Tibial nerve (tissue), 4 donors: ENCODE results near the gene POU3F2. TPM values are rescaled to one million over a fixed set of nuclear protein-coding genes. Genes with fewer than 3 reads are reported as not detected.

Source experiments
- DNase-seq, 2 donors: peaks; one replicate each; pipeline ENCODE4 v3.0.0-alpha.2; 2019; ENCODE audit warnings: low spot score in 2 of 2
- H3K27ac ChIP-seq, 4 donors: fragments of 200-600 bp; sonication (generic) in 3 of 4; one replicate each; pipeline ENCODE4 v1.5.1; 2017 to 2019; ENCODE audit warnings: mild to moderate bottlenecking in 1 of 4
- H3K27me3 ChIP-seq, 2 donors: fragments of 200-600 bp; sonication (generic) in 1 of 2; one replicate each; pipeline versions ENCODE4 v1.5.1 to v1.6.0; 2017 to 2019
- H3K36me3 ChIP-seq, 3 donors: fragments of 200-600 bp; sonication (generic); one replicate each; pipeline ENCODE4 v1.5.1; 2018 to 2019
- H3K4me1 ChIP-seq, 4 donors: fragments of 200-600 bp; sonication (generic) in 3 of 4; one replicate each; pipeline ENCODE4 v1.5.1; 2017 to 2019
- H3K4me3 ChIP-seq, 4 donors: fragments of 200-600 bp; sonication (generic) in 3 of 4; one replicate each; pipeline ENCODE4 v1.5.1; 2017 to 2019; ENCODE audit warnings: mild to moderate bottlenecking in 1 of 4, moderate library complexity in 1 of 4
- H3K9me3 ChIP-seq, 4 donors: fragments of 200-600 bp; sonication (generic) in 3 of 4; one replicate each; pipeline ENCODE4 v1.5.1; 2017 to 2019
- CTCF ChIP-seq, 5 experiments: fragments of 200-600 bp in 3 of 5; fragments of 450-650 bp in 2 of 5; sonication (generic) in 3 of 5; IDR thresholded peaks; one replicate each; pipeline ENCODE4 v1.5.1; 2016 to 2019; ENCODE audit warnings: antibody characterized with exemption in 5 of 5, mild to moderate bottlenecking in 3 of 5, moderate library complexity in 2 of 5
- EP300 ChIP-seq, 2 donors: sonication (generic); formaldehyde crosslinking; IDR thresholded peaks; one replicate each; pipeline ENCODE4 v1.6.1; 2017; ENCODE audit warnings: antibody characterized with exemption in 2 of 2, mild to moderate bottlenecking in 1 of 2
- POLR2A ChIP-seq, 2 donors: fragments of 450-650 bp; IDR thresholded peaks; one replicate each; pipeline ENCODE4 v1.6.1; 2017; ENCODE audit warnings: antibody characterized with exemption in 2 of 2, mild to moderate bottlenecking in 2 of 2, moderate library complexity in 2 of 2
- WGBS, 2 donors: methylation state at CpG; one replicate each; pipeline ENCODE4 v1.1.5; 2018; 5-methylcytosine and 5-hydroxymethylcytosine counted together
- total RNA-seq, 4 donors: library from RNA; depleted of rRNA; stranded (reverse); fragments of >200 nt; gene quantifications; one replicate each; pipeline ENCODE4 v1.1.0, GENCODE V29; 2016

The POU3F2 gene
- total RNA-seq, 4 donors from 2014 or later = 1.8 to 4.4 (median 3.6) TPM

GRCh38 chr6:98848539-98849242 is 14.3 kb downstream of the POU3F2 start:
- no peak for TF ChIP-seq CTCF (IDR thresholded peaks at IDR 0.05)
- no peak for TF ChIP-seq POLR2A (IDR thresholded peaks at IDR 0.05)
- no peak for TF ChIP-seq EP300 (IDR thresholded peaks at IDR 0.05)
- DNase-seq = no peak
- Histone ChIP-seq H3K27me3 (peaks cover 2 to 55% of the 10 kb centered on the region in 2 donors), H3K4me3 (peak overlapping the region in 1 of 4 donors; percentile 11), H3K9me3 (no peaks in the 10 kb centered on the region), H3K27ac (no peak overlapping the region), H3K36me3 (no peaks in the 10 kb centered on the region), H3K4me1 (peaks cover 0 to 37% (median 10%) of the 10 kb centered on the region in 4 donors)
- 53 to 62% methylated on average over 17 to 18 of the region's 18 CpGs for WGBS, 2 donors

GRCh38 chr6:98864497-98864896 is 30.1 kb downstream of the POU3F2 start:
- TF ChIP-seq POLR2A (IDR thresholded peaks at IDR 0.05) = no peak
- no peak for TF ChIP-seq CTCF (IDR thresholded peaks at IDR 0.05)
- TF ChIP-seq EP300 (IDR thresholded peaks at IDR 0.05) = no peak
- 93 to 97% methylated on average over 6 of the region's 6 CpGs for WGBS, 2 donors

GRCh38 chr6:98871057-98871456 is 36.7 kb downstream of the POU3F2 start:
- DNase-seq = no peak
- 41 to 42% methylated on average over 3 of the region's 3 CpGs for WGBS, 2 donors
- Histone ChIP-seq H3K27ac (no peak overlapping the region), H3K27me3 (no peaks in the 10 kb centered on the region), H3K36me3 (peaks cover 0 to 35% (median 0%) of the 10 kb centered on the region in 3 donors), H3K4me1 (no peaks in the 10 kb centered on the region), H3K4me3 (no peak overlapping the region), H3K9me3 (no peaks in the 10 kb centered on the region)
- no peak for TF ChIP-seq POLR2A (IDR thresholded peaks at IDR 0.05)
- TF ChIP-seq EP300 (IDR thresholded peaks at IDR 0.05) = no peak
- TF ChIP-seq CTCF (IDR thresholded peaks at IDR 0.05) = no peak

More at GRCh38 chr6:98864497-98864896, 30.1 kb downstream of the POU3F2 start:
- no peaks in the 10 kb centered on the region for H3K27me3 ChIP-seq
- no peak overlapping the region for H3K27ac ChIP-seq
- no peak overlapping the region for H3K4me3 ChIP-seq
- no peaks in the 10 kb centered on the region for H3K9me3 ChIP-seq
- no peak for DNase-seq
- peaks cover 0 to 10% (median 0%) of the 10 kb centered on the region in 3 donors for H3K36me3 ChIP-seq
- no peaks in the 10 kb centered on the region for H3K4me1 ChIP-seq

- 76 to 81% methylated on average over 3 of the region's 3 CpGs for WGBS, 2 donors
- no peaks in the 10 kb centered on the region for H3K27me3 ChIP-seq
Measured at GRCh38 chr6:98871821-98872220, 37.4 kb downstream of the POU3F2 start.

More at GRCh38 chr6:98871821-98872220, 37.4 kb downstream of the POU3F2 start:
- Histone ChIP-seq H3K27ac (no peak overlapping the region), H3K9me3 (no peaks in the 10 kb centered on the region), H3K4me1 (no peaks in the 10 kb centered on the region), H3K4me3 (no peak overlapping the region), H3K36me3 (peaks cover 0 to 35% (median 0%) of the 10 kb centered on the region in 3 donors)
- DNase-seq = no peak
- no peak for TF ChIP-seq POLR2A (IDR thresholded peaks at IDR 0.05)
- no peak for TF ChIP-seq CTCF (IDR thresholded peaks at IDR 0.05)
